Heart right ventricle (tissue), 16 donors: Measurements from ENCODE around the gene DRAXIN. TPM values are rescaled to one million over a fixed set of nuclear protein-coding genes. Genes with fewer than 3 reads are reported as not detected.

Experiments
- ATAC-seq, 8 donors: fragments of 200-7000 bp; cut with Tn5 transposase; one replicate each; pipeline ENCODE4 v1.9.1; 2020; ENCODE audit warnings: mild to moderate bottlenecking in 8 of 8, moderate library complexity in 8 of 8, moderate number of reproducible peaks in 1 of 8
- DNase-seq, 2 donors: peaks; one replicate each; pipeline ENCODE4 v3.0.0-alpha.2; 2020
- H3K27ac ChIP-seq, 10 donors: fragments of 200-600 bp; sonication (generic) in 2 of 10; one replicate each; pipeline versions ENCODE4 v1.5.0 to v1.8.0; 2020 to 2022; ENCODE audit warnings: mild to moderate bottlenecking in 3 of 10
- H3K27me3 ChIP-seq, 7 donors: fragments of 200-600 bp; one replicate each; pipeline ENCODE4 v1.8.0; 2021 to 2022; ENCODE audit warnings: mild to moderate bottlenecking in 2 of 7
- H3K36me3 ChIP-seq, 9 donors: fragments of 200-600 bp; sonication (generic) in 1 of 9; one replicate each; pipeline versions ENCODE4 v1.5.0 to v1.8.0; 2020 to 2022; ENCODE audit warnings: mild to moderate bottlenecking in 2 of 9
- H3K4me1 ChIP-seq, 9 donors: fragments of 200-600 bp; sonication (generic) in 1 of 9; one replicate each; pipeline versions ENCODE4 v1.5.0 to v1.8.0; 2020 to 2022; ENCODE audit warnings: mild to moderate bottlenecking in 4 of 9
- H3K4me3 ChIP-seq, 10 donors: fragments of 200-600 bp; sonication (generic) in 2 of 10; one replicate each; pipeline versions ENCODE4 v1.5.0 to v1.8.0; 2020 to 2022; ENCODE audit warnings: mild to moderate bottlenecking in 7 of 10, moderate library complexity in 2 of 10
- H3K9me3 ChIP-seq, 11 donors: fragments of 200-600 bp in 10 of 11; sonication (generic) in 2 of 11; one replicate each; pipeline versions ENCODE4 v1.5.0 to v1.8.0; 2013 to 2022; ENCODE audit warnings: mild to moderate bottlenecking in 2 of 11, control low read depth in 1 of 11, moderate library complexity in 1 of 11
- WGBS, 2 donors: extraction: QIAGEN DNeasy Blood & Tissue Kit; methylation state at CpG; one replicate each; pipeline ENCODE4 v1.1.7; 2013; ENCODE audit warnings: inconsistent platforms in 1 of 2; 5-methylcytosine and 5-hydroxymethylcytosine counted together
- intact Hi-C, 10 donors: fragments of 100-400 bp; cut with DNase I; formaldehyde crosslinking; loops; one replicate each; pipeline versions ENCODE4 v1.11.1 to v1.14.2; 2022
- polyA plus RNA-seq, 2 donors: library from polyadenylated mRNA; stranded (reverse); fragments of 200-250 nt; gene quantifications; one replicate each; pipeline ENCODE4 v1.2.3, GENCODE V29; 2013
- total RNA-seq, 10 donors: library from RNA; stranded (reverse); fragmentation: NEBNext Ultra II Directional in 3 of 10; extraction: Animal tissue kit (Norgen Biotek cat#: 25700) in 3 of 10; gene quantifications; one replicate each; pipeline versions ENCODE4 v1.2.1 to v1.2.4, GENCODE V29; 2021 to 2023
- TF ChIP-seq, protein P1 (sequence below), 9 donors: fragments of 200-600 bp; sonication (generic) in 2 of 9; IDR thresholded peaks; one replicate each; pipeline versions ENCODE4 v1.5.0 to v1.8.0; 2021 to 2022; ENCODE audit warnings: antibody characterized with exemption in 9 of 9, mild to moderate bottlenecking in 5 of 9, moderate library complexity in 1 of 9
- donor health status: Arrhythmogenic right ventricular cardiomyopathy.
- donor health status: ischemic (EF 13 %, LVEDD 7.1; RV severe dilation, severe dysfunction).
- donor health status: healthy with polysubstance abuse.
- donor health status: DM: no; HTN: yes; CAD: no.
- donor health status: DM: no; HTN: no; CAD: no.
- donor health status: ischemic (EF 25% LVEDD 6.9; RV normal size, moderate dysfunction).
- donor health status: ischemic (EF 25% LVEDD 5.7; RV mildly dilated, moderate dysfunction).
- donor health status: healthy.
- donor health status: DM: yes; HTN: yes; CAD: no.
- donor health status: Ischemic cardiomyopathy.
- donor health status: ischemic (EF 35%, LVEDD 5.7; RV mildly dilated, moderate dysfunction).
- donor health status: nonischemic (EF 11% LVEDD 7.7; RV severe dilation, severe dysfunction).
- donor health status: DM: yes; HTN: yes; CAD: no.
- donor health status: PGD.
- donor health status: ischemic (EF 29% LVEDD 5.4; RV normal size, mild dysfunction).
- donor health status: nonischemic (EF 23%, LVEDD 6.1; RV moderate dilation, normal function).

Gene DRAXIN
- total and polyA plus RNA-seq, 12 donors, result 0.01 to 0.18 (median 0.08) TPM; not detected in 2

- ATAC-seq (no peak), DNase-seq (no peak)
- Histone ChIP-seq H3K27me3 (no peaks in the 10 kb centered on the region), H3K27ac (peak overlapping the region; percentile 35 to 97 (median 88)), H3K4me3 (peak overlapping the region in 8 of 10 donors; percentile 74 to 99 (median 85)), H3K36me3 (no peaks in the 10 kb centered on the region), H3K9me3 (no peaks in the 10 kb centered on the region), H3K4me1 (peaks cover 6 to 75% (median 43%) of the 10 kb centered on the region in 9 donors)
- TF ChIP-seq, protein P1, sequence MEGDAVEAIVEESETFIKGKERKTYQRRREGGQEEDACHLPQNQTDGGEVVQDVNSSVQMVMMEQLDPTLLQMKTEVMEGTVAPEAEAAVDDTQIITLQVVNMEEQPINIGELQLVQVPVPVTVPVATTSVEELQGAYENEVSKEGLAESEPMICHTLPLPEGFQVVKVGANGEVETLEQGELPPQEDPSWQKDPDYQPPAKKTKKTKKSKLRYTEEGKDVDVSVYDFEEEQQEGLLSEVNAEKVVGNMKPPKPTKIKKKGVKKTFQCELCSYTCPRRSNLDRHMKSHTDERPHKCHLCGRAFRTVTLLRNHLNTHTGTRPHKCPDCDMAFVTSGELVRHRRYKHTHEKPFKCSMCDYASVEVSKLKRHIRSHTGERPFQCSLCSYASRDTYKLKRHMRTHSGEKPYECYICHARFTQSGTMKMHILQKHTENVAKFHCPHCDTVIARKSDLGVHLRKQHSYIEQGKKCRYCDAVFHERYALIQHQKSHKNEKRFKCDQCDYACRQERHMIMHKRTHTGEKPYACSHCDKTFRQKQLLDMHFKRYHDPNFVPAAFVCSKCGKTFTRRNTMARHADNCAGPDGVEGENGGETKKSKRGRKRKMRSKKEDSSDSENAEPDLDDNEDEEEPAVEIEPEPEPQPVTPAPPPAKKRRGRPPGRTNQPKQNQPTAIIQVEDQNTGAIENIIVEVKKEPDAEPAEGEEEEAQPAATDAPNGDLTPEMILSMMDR (IDR thresholded peaks at IDR 0.05), result no peak
- intact Hi-C loops, result loop anchor here in 4 of 10 donors (5.0 kb wide), 4 partner anchors 47 to 72 kb away; partner anchors contain the start of genes CLCN6 (in 1 of the 4) and MTHFR (in 1 of the 4)
- WGBS, 2 donors, result 29 to 31% methylated on average over 4 of the region's 4 CpGs
These were observed 44.0 kb downstream of the DRAXIN start for GRCh38 chr1:11735531-11735853.

DNA sequence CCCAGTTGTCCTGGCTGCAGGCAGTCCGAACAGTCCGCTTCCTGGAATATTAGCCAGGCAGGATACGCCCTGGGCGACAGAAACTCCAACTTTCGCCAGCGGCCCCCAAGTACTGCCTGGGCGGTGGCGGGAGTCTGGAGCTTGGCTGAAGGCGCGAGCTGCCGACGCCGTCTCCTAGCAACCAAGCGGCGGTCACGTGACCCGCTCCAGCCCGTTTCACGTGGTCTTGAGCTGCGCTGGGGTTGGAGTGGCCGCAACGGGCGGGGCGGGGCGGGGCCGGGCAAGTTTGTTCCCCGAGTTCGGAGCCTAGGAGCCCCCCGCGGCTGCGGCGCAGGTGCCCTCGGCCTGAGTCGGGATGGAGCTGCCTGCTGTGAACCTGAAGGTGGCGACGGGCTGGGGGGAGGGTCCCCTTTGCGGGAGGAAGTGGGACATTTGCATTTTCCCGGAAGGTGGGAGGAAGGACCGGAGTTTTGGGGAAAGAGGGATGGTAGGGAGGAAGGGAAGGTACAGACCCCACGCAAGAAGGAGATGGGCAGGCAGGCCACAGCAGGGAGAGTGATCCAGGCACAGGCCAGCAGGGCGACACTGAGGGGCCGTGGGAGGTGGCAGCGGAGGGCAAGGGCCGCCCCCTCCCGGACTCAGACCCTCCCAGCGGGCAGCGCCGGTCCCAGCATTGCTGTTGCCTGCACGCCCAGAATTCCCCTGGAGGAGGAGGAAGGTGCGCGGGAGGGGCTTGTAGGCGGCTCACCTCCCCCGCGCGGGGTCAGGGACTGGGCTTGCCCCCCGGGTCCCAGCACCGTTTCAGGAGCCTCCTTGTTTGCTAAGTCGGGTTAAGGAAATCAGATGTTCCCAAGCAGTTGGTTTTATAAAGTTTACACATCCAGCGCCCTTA is 44.6 kb downstream of the DRAXIN start, which contains the start of gene AGTRAP:
AGTRAP (plus strand) TSS at position 283 of the 892 bp plus-strand sequence; CDS start at position 356, 73 bp downstream.
- Histone ChIP-seq H3K27ac (peak within 1 kb of the TSS; percentile 41 to 97 (median 88)), H3K4me3 (peak within 1 kb of the TSS; percentile 36 to 99 (median 84)), H3K4me1 (peaks cover 6 to 75% (median 36%) of the 10 kb centered on the region in 9 donors), H3K27me3 (no peaks in the 10 kb centered on the region), H3K36me3 (no peaks in the 10 kb centered on the region), H3K9me3 (no peaks in the 10 kb centered on the region)
- intact Hi-C loops, result loop anchor here in 4 of 10 donors (5.0 kb wide), 4 partner anchors 46 to 71 kb away; partner anchors contain the start of genes CLCN6 (in 1 of the 4) and MTHFR (in 1 of the 4)
- ATAC-seq (peak; percentile 83 to 94 (median 92)), DNase-seq (peak; percentile 97 to 98)
- 1% methylated on average over 55 to 59 of the region's 59 CpGs for WGBS, 2 donors
- TF ChIP-seq, protein P1 (IDR thresholded peaks at IDR 0.05), result peak in 2 of 9 donors; percentile 17 to 28

DNA sequence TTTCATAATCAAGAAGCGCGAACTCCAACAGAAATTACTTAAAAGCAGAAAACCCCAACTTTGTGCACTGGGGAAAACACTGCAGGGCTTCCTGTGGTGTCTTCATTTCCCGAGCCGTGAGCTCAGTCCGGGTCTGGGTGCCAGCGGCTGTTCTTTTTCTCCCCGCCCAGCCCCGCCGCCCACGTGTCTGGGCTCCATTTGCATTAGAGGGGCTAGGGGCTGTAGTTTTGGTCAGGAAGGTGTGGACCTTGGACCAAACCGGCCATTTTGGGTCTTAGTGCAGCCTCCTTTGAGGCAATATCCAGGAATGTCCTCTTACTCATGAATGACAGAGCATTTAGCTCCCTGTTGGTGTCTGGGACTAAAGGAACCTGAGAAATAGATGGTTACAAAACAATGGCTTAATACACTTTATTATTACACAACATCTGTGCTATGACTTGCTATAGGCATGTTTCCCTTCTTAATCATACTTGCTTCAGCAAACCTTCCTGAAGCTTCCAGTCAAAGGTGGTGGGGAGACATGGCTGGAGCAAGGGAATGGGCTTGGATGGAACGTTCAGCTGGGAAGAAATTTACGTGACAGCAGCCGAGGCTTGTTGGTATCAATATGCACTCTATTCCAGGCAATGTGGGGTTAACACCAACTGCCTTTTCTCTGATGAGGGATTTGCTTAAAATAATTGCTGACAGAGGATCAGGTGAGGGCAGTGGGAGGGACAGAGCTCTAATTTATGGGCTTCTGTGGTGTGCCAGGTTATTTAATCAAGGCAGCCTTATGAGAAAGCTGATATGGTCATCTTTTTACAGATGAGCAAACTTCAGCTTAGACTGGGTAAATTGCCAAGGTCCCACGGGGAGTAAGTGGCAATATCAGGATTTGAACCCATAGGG is 45.5 kb downstream of the DRAXIN start:
- 16 to 19% methylated on average over 15 of the region's 15 CpGs for WGBS, 2 donors
- peak overlapping the region; percentile 41 to 97 (median 88) for H3K27ac ChIP-seq
- DNase-seq (peak; percentile 30 to 43), ATAC-seq (peak; percentile 18 to 63 (median 56))
- no peaks in the 10 kb centered on the region for H3K36me3 ChIP-seq
- no peaks in the 10 kb centered on the region for H3K9me3 ChIP-seq
- TF ChIP-seq, protein P1 (IDR thresholded peaks at IDR 0.05), result no peak
- H3K4me1 ChIP-seq, result peaks cover 0 to 75% (median 29%) of the 10 kb centered on the region in 9 donors
- intact Hi-C loops, result loop anchor here in 4 of 10 donors (5.0 kb wide), 4 partner anchors 45 to 70 kb away; partner anchors contain the start of genes CLCN6 (in 1 of the 4) and MTHFR (in 1 of the 4)
- peak overlapping the region; percentile 36 to 99 (median 84) for H3K4me3 ChIP-seq
- H3K27me3 ChIP-seq, result no peaks in the 10 kb centered on the region
